Gastrocnemius medialis (tissue), 4 donors: ENCODE results near the gene BMP3.

ENCODE experiments used
- CTCF ChIP-seq, 5 experiments: fragments of 450-650 bp in 3 of 5; fragments of 200-600 bp in 2 of 5; sonication (generic) in 2 of 5; IDR thresholded peaks in 4 of 5; conservative IDR thresholded peaks in 1 of 5; 1 replicate in 4 of 5; 2 replicates in 1 of 5; pipeline ENCODE4 v1.5.1; 2016 to 2019; ENCODE audit warnings: antibody characterized with exemption in 5 of 5, mild to moderate bottlenecking in 3 of 5, moderate library complexity in 3 of 5
- POLR2A ChIP-seq, 2 donors: fragments of 450-650 bp; IDR thresholded peaks; one replicate each; pipeline ENCODE4 v1.6.1; 2017; ENCODE audit warnings: antibody characterized with exemption in 2 of 2, mild to moderate bottlenecking in 2 of 2, moderate library complexity in 2 of 2

GRCh38 chr4:81062001-81062400 is 31.5 kb downstream of the BMP3 start:
- TF ChIP-seq CTCF (IDR thresholded peaks at IDR 0.05 in 4 of 5, conservative IDR thresholded peaks at IDR 0.05 in 1 of 5) (no peak), POLR2A (IDR thresholded peaks at IDR 0.05) (no peak)
